ENCODE measurements around the gene LRP5. TPM values are rescaled to one million over a fixed set of nuclear protein-coding genes. Genes with fewer than 3 reads are reported as not detected.

LRP5 gene
- total RNA-seq, 1 donor from 2014 or later: 44.3 TPM

- no peaks in the 10 kb centered on the region for H3K27me3 Mint-ChIP-seq (ENCODE audit: low read depth)
- peaks cover 16% of the 10 kb centered on the region for H3K36me3 Mint-ChIP-seq (ENCODE audit: low read depth)
- no peak overlapping the region for H3K4me3 Mint-ChIP-seq
- H3K4me1 Mint-ChIP-seq: no peaks in the 10 kb centered on the region
- no peaks in the 10 kb centered on the region for H3K9me3 Mint-ChIP-seq
- DNase-seq (ENCODE audit: low read depth, low spot score): no peak
- H3K27ac Mint-ChIP-seq (ENCODE audit: unreplicated experiment): no peak overlapping the region
- no peak for TF ChIP-seq CTCF (conservative IDR thresholded peaks at IDR 0.05)
These were observed 103.7 kb downstream of the LRP5 start for GRCh38 chr11:68416070-68416578.

- no peaks in the 10 kb centered on the region for H3K27me3 Mint-ChIP-seq (ENCODE audit: low read depth)
- TF ChIP-seq CTCF (conservative IDR thresholded peaks at IDR 0.05): no peak
- no peak overlapping the region for H3K4me3 Mint-ChIP-seq
- no peak for DNase-seq (ENCODE audit: low read depth, low spot score)
- no peaks in the 10 kb centered on the region for H3K4me1 Mint-ChIP-seq
- no peak overlapping the region for H3K27ac Mint-ChIP-seq (ENCODE audit: unreplicated experiment)
- no peaks in the 10 kb centered on the region for H3K9me3 Mint-ChIP-seq
- H3K36me3 Mint-ChIP-seq (ENCODE audit: low read depth): peaks cover 19% of the 10 kb centered on the region
These were observed 106.3 kb downstream of the LRP5 start for GRCh38 chr11:68418648-68419047.

- DNase-seq (ENCODE audit: low read depth, low spot score): no peak
- TF ChIP-seq CTCF (conservative IDR thresholded peaks at IDR 0.05): no peak
- Mint-ChIP-seq H3K27ac (ENCODE audit: unreplicated experiment) (no peak overlapping the region), H3K4me3 (no peak overlapping the region), H3K9me3 (no peaks in the 10 kb centered on the region), H3K27me3 (ENCODE audit: low read depth) (no peaks in the 10 kb centered on the region), H3K4me1 (no peaks in the 10 kb centered on the region), H3K36me3 (ENCODE audit: low read depth) (peaks cover 21% of the 10 kb centered on the region)
These were observed 107.8 kb downstream of the LRP5 start for GRCh38 chr11:68420171-68420570.

- TF ChIP-seq CTCF (conservative IDR thresholded peaks at IDR 0.05): no peak
- DNase-seq (ENCODE audit: low read depth, low spot score): no peak
- Mint-ChIP-seq H3K9me3 (peaks cover 2% of the 10 kb centered on the region), H3K36me3 (ENCODE audit: low read depth) (peaks cover 18% of the 10 kb centered on the region), H3K27me3 (ENCODE audit: low read depth) (no peaks in the 10 kb centered on the region), H3K4me3 (no peak overlapping the region), H3K4me1 (no peaks in the 10 kb centered on the region), H3K27ac (ENCODE audit: unreplicated experiment) (no peak overlapping the region)
These were observed 111.1 kb downstream of the LRP5 start for GRCh38 chr11:68423481-68423880.

GRCh38 chr11:68424101-68424632 lies 111.8 kb downstream of the LRP5 start:
- Mint-ChIP-seq H3K4me3 (no peak overlapping the region), H3K27ac (ENCODE audit: unreplicated experiment) (no peak overlapping the region), H3K4me1 (no peaks in the 10 kb centered on the region), H3K9me3 (peaks cover 3% of the 10 kb centered on the region), H3K27me3 (ENCODE audit: low read depth) (no peaks in the 10 kb centered on the region), H3K36me3 (ENCODE audit: low read depth) (peaks cover 18% of the 10 kb centered on the region)
- DNase-seq (ENCODE audit: low read depth, low spot score): no peak
- no peak for TF ChIP-seq CTCF (conservative IDR thresholded peaks at IDR 0.05)
